Measurements from ENCODE around the gene ASCC3. TPM values are rescaled to one million over a fixed set of nuclear protein-coding genes. Genes with fewer than 3 reads are reported as not detected.
"Not testable (repeated sequence)": the region's sequence is repeated elsewhere in the genome, so short reads cannot be mapped to it uniquely, and the experiment has no call there.

The ASCC3 gene
- total and polyA plus RNA-seq, 12 donors, result 3.9 to 22.9 (median 16.1) TPM

DNA sequence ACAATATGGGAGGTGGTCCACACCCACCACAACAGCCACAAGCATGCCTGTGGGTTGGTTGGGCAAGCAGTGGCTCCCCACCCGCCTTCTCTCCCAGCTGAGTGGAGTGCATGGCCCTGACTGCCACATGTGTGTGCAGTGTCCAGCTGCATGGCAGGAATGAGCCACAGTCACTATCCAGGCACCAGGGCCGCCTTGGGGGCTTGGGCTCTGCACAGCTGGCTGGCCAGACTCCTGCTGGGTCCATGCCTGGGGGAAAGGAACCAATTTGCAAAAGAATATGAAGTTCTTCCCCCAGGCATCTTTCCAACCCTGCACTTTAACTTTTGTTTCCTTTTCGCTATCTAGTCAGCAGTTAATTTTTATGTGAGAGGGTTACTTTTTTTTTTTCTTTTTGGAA is 11.6 kb upstream of the ASCC3 start:
- no peak for ATAC-seq
- H3K27ac ChIP-seq, result no peak overlapping the region
- no peaks in the 10 kb centered on the region for H3K36me3 ChIP-seq
- no peak for DNase-seq
- H3K4me3 ChIP-seq, result no peak overlapping the region
- 81 to 83% methylated on average over 3 of the region's 3 CpGs for WGBS, 2 donors
- intact Hi-C loops (cut with DNase I), result no loop called here
- TF ChIP-seq, protein P1, sequence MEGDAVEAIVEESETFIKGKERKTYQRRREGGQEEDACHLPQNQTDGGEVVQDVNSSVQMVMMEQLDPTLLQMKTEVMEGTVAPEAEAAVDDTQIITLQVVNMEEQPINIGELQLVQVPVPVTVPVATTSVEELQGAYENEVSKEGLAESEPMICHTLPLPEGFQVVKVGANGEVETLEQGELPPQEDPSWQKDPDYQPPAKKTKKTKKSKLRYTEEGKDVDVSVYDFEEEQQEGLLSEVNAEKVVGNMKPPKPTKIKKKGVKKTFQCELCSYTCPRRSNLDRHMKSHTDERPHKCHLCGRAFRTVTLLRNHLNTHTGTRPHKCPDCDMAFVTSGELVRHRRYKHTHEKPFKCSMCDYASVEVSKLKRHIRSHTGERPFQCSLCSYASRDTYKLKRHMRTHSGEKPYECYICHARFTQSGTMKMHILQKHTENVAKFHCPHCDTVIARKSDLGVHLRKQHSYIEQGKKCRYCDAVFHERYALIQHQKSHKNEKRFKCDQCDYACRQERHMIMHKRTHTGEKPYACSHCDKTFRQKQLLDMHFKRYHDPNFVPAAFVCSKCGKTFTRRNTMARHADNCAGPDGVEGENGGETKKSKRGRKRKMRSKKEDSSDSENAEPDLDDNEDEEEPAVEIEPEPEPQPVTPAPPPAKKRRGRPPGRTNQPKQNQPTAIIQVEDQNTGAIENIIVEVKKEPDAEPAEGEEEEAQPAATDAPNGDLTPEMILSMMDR (IDR thresholded peaks at IDR 0.05), result no peak
- no peaks in the 10 kb centered on the region for H3K27me3 ChIP-seq
- H3K9me3 ChIP-seq, result no peaks in the 10 kb centered on the region
- H3K4me1 ChIP-seq, result peaks cover 0 to 7% (median 0%) of the 10 kb centered on the region in 9 donors

DNA sequence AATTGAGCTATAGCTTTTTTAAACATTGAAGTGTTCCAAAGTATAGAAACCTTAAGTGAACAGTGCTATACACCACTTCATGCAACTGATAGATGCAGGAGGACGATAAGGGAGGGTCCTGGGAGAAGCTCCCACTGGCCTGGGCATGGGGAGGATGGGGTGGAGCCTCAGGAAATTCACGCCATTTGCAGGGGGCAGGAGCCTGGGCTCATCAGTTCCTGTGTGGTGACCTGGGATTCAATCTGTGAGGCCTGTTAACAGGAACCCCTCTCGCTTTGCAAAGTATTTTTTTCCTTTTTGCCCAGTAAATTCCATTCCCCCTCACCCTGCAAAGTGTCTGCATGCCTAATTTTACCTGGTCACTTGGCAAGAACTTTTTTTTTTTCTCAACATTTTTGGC is 11.0 kb upstream of the ASCC3 start:
- TF ChIP-seq, protein P1 (IDR thresholded peaks at IDR 0.05), result no peak
- 80 to 85% methylated on average over 3 of the region's 3 CpGs for WGBS, 2 donors
- no peak for ATAC-seq

DNA sequence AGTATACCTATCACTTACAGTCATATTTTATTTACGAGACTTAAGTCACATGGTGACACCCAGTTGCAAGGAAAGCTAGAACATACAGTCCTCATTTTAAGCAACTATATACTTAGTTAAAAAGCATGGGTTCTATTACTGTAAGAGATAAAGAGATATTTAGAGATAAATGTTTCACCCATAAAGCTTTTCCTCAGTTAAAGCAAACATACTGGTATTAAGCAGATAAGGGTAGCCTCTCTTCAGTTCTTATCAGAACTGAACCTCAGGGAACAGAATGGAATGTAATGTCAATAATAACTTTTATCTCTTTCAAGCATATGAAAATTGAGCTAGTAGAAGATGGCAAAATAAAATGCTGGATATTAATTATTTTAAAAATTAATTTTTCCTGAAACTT is 9.9 kb upstream of the ASCC3 start:
- H3K4me1 ChIP-seq, result peaks cover 0 to 7% (median 0%) of the 10 kb centered on the region in 9 donors
- intact Hi-C loops (cut with DNase I), result no loop called here
- no peak overlapping the region for H3K4me3 ChIP-seq
- H3K36me3 ChIP-seq, result no peaks in the 10 kb centered on the region
- ATAC-seq (no peak), DNase-seq (no peak)
- TF ChIP-seq, protein P1 (IDR thresholded peaks at IDR 0.05), result no peak
- no peak overlapping the region for H3K27ac ChIP-seq
- 77 to 79% methylated on average over 1 of the region's 1 CpG for WGBS, 2 donors
- no peaks in the 10 kb centered on the region for H3K9me3 ChIP-seq
- no peaks in the 10 kb centered on the region for H3K27me3 ChIP-seq

More for the DNA sequence above, 11.0 kb upstream of the ASCC3 start:
- H3K9me3 ChIP-seq, result no peaks in the 10 kb centered on the region
- no peak overlapping the region for H3K27ac ChIP-seq
- no peak for DNase-seq
- H3K4me3 ChIP-seq, result no peak overlapping the region
- no peaks in the 10 kb centered on the region for H3K36me3 ChIP-seq
- H3K4me1 ChIP-seq, result peaks cover 0 to 7% (median 0%) of the 10 kb centered on the region in 9 donors
- intact Hi-C loops (cut with DNase I), result no loop called here
- H3K27me3 ChIP-seq, result no peaks in the 10 kb centered on the region

DNA sequence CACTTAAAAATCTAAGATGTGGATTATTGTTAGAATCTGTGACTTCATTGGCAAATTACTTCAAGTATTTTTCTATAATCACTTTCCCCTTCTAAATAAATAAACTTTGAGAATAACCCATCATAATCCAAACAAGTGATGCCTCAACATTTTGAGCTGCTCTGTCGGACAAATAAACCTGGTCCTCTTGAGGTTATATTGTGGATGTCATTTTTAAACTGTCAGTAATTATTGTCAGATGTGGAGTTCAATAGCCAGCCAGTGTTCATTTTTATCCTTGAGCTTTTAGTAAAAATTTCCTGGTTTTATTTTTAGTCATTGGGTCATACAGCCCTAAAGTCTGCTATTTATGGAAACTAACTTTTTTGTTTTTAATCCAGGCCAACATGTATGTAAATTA is 9.5 kb upstream of the ASCC3 start:
- ATAC-seq; H3K4me3 ChIP-seq; H3K4me1 ChIP-seq; H3K27me3 ChIP-seq; H3K36me3 ChIP-seq; H3K9me3 ChIP-seq; H3K27ac ChIP-seq; intact Hi-C loops (cut with DNase I); DNase-seq: not testable (repeated sequence)
- WGBS, 2 donors, result 70 to 88% methylated on average over 1 of the region's 1 CpG

DNA sequence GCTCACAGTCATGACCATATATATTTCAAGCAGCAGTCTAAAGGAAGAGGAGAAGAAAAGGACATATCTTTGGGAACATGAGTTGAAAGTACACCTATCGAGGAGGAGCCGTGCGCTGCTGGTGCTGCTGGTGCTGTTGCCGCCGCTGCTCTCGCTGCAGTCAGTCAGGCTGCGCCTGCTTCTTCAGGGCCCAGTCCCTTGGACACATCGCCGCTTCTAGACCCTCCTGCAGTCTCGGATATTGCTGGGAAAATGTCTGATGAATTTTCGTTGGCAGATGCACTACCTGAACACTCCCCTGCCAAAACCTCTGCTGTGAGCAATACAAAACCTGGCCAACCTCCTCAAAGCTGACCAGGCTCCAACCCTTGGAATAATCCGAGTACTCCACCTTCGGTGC is 8.2 kb upstream of the ASCC3 start:
- H3K9me3 ChIP-seq, result no peaks in the 10 kb centered on the region
- H3K27ac ChIP-seq, result no peak overlapping the region
- H3K4me3 ChIP-seq, result no peak overlapping the region
- H3K36me3 ChIP-seq, result no peaks in the 10 kb centered on the region
- H3K4me1 ChIP-seq, result peaks cover 0 to 7% (median 0%) of the 10 kb centered on the region in 9 donors
- intact Hi-C loops (cut with DNase I), result no loop called here
- DNase-seq, result no peak
- TF ChIP-seq, protein P1 (IDR thresholded peaks at IDR 0.05), result no peak
- ATAC-seq, result peak in 2 of 8 donors; percentile 22 to 33
- WGBS, 2 donors, result 96 to 97% methylated on average over 13 of the region's 13 CpGs
- no peaks in the 10 kb centered on the region for H3K27me3 ChIP-seq
